ENCODE measurements around the gene SLC9A9.
"Not testable (repeated sequence)": the region's sequence is repeated elsewhere in the genome, so short reads cannot be mapped to it uniquely, and the experiment has no call there.

SLC9A9 gene

DNA sequence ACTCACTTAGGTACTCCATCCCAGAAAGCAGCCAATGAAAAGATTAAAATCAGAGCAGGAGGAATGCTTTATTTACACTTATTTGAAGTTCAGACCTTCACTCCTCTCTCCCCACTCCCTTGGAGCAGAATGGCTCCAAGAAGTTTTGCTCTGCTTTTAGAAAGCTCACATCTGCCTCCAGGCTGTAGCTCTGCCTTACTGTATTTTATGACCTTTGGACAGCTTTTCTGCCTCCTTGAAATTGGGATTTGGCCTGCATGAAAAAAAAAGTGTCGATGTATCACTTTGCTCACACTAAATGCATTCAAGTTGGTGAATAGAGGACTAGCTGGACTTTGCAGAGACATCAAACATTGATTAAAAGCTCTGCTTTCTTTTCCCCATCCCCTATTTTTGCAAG is 95.3 kb downstream of the SLC9A9 start:
- DNase-seq = no peak

- no peak for DNase-seq
Observed at GRCh38 chr3:143751643-143752178, 96.6 kb downstream of the SLC9A9 start.

DNA sequence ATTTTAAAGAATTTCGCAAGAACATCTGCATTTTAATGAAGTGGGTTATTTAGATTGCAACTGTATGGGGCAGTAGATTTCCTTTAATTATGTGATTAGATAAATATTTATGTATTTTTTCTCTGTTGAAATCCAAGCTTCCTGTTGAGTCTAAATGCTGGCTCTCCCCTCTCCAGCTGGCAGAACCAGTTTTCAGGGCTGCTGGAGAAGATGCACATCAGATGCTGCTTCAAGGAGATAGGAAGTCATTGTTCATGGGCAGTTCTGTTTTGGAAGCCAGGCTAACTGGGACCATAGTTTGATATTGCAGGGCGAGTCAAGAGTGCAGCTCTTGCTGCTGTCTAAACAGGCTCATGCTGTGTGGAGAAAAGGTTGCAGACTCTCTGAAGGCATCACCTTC is 97.4 kb downstream of the SLC9A9 start:
- no peak for DNase-seq

- no peak for DNase-seq
Observed at GRCh38 chr3:143749926-143750325, 98.3 kb downstream of the SLC9A9 start.

DNA sequence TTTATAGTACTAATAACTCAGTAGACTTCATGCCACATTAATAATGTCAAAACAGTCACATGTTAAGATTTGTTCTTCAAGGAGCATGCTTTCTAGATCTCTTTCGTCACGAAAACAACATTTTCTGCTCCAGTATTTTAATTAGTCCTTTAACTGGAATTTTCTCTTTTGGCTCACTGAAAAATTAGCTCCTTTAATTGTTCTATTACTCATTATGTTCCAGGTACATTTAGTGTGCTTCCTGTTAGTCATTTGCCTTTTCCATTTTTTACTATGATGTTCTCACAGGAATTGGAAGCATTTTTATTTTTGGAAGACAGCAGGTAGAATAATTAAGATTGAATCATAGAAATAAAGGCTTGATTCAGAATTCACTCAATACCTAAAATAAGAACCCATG is 111.2 kb downstream of the SLC9A9 start:
- no peak for DNase-seq

- no peak for DNase-seq
Observed at GRCh38 chr3:143736205-143736997, 111.9 kb downstream of the SLC9A9 start.

GRCh38 chr3:143731776-143732175 is 116.5 kb downstream of the SLC9A9 start:
- no peak for DNase-seq

GRCh38 chr3:143731320-143731719 is 116.9 kb downstream of the SLC9A9 start:
- DNase-seq = no peak

DNA sequence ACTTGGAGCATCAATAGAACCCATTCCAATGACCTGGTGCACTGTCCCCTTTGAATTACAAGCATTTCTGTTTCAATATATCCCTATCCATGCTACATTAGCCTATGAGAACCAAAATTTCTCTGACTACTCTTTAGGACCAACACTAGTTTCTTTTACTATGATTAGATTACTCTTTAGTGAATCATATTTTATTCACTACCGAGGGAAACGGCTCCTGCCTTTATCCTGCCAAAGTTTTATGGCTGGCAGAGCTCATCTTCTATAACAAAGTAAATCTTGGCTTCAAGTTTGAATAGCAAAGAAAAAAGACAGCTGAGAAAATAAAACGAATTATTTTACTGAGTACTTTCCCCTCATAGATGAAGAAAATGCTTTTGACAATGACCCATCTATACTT is 120.9 kb downstream of the SLC9A9 start:
- no peak for DNase-seq

- DNase-seq = no peak
Observed at GRCh38 chr3:143726727-143727126, 121.5 kb downstream of the SLC9A9 start.

- DNase-seq = no peak
Observed at GRCh38 chr3:143720381-143720780, 127.9 kb downstream of the SLC9A9 start.

GRCh38 chr3:143718463-143718862 is 129.8 kb downstream of the SLC9A9 start:
- DNase-seq = no peak

GRCh38 chr3:143716731-143717130 is 131.5 kb downstream of the SLC9A9 start:
- DNase-seq = no peak

DNA sequence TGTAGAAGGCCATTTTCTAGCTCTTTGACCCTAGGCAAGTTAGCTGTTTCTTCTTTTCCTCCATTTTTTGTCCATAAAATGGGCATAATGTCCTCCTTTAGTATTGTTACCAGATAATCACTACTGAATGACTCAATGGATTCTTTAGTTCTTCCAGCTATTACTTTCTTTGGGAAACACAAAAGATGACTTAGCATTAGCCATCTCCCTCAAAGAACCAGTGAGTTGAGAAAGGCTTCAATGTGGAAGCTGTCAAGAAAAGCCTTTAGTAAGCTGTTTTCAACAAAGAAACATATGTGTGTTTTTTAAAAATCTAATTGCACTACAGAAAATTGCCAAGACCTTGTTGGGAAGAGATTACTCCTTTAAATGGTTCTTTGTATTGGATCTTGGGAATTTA is 135.7 kb downstream of the SLC9A9 start:
- no peak for DNase-seq

GRCh38 chr3:143707848-143708247 is 140.4 kb downstream of the SLC9A9 start:
- no peak for DNase-seq

GRCh38 chr3:143700431-143700975 is 147.8 kb downstream of the SLC9A9 start:
- no peak for DNase-seq

DNA sequence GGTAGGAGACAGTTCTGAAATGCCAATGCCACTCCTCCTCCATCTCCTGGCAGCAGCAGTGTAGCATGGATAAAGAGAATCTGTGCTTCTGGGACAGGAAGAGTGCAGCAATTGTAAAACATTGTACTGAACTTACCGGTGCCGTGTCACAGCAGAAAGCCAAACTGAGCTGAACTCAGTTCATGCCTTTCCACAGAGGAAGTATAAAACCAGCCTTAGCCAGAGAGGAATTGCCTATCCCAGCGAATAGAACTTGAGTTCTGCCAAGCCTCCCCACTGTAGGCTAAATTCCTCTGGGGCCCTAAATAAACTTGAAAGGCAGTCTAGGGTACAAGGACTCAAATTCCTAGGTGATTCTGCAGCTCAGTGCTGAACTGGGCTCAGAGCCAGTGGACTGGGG is 148.8 kb downstream of the SLC9A9 start:
- DNase-seq = no peak

GRCh38 chr3:143698682-143699303 is 149.5 kb downstream of the SLC9A9 start:
- DNase-seq = peak in 1 of 2 donors; percentile 4

- DNase-seq = no peak
Observed at GRCh38 chr3:143697975-143698374, 150.3 kb downstream of the SLC9A9 start.

- DNase-seq = not testable (repeated sequence)
Observed at GRCh38 chr3:143695333-143695732, 152.9 kb downstream of the SLC9A9 start.

DNA sequence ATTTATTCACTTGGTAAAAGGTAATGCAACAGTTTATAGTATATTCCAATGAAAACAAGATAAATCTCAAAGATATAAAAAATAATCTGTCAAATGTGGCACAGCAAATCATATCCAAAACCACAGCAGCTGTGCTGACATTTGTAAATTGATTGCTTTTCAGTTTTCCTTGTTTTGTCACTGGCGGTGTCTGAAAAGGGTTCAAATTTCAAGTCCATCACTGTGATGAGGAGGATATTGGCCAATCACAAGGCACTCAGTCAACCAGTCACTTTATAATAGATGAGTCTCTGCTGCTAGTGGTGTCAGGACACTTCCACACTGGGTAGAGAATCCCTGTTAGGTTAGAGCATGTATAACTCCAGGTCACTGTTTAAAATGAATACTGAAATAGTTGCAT is 154.8 kb downstream of the SLC9A9 start:
- no peak for DNase-seq

DNA sequence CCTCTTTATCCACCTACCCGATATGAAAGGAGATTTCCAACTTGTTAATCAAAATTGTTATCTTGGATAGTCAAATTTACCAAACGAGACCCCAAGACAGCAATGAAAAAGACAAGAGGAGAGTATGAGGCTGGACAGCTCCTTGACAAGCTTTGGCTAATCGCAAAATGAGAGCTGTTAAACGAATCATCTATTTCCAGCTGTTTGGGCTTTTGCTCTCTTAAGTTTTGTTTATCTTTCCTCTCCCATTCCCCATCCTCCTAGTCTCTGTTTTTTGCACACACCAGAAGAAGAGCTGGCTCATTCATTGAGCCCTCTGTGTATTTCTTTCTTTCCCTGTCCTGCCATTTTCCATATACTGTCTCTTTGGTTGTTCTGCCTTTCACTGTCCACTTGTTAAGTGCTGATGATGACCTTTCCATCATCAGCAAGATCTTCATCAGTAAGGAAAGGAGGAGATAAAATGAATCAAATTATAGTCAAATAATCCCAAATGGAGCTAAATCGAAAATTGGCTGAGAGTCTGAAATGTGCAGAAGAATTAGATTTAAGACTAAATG is 161.6 kb downstream of the SLC9A9 start:
- DNase-seq = no peak

GRCh38 chr3:143685491-143685890 is 162.8 kb downstream of the SLC9A9 start:
- no peak for DNase-seq

- DNase-seq = no peak
Observed at GRCh38 chr3:143677430-143677829, 170.8 kb downstream of the SLC9A9 start.
